K562 (cell line): ENCODE results near the gene HOXA11. TPM values are rescaled to one million over a fixed set of nuclear protein-coding genes. Genes with fewer than 3 reads are reported as not detected.

Source experiments
- ATAC-seq: fragments of 200-7000 bp; cut with Tn5 transposase; 3 replicates; pipeline ENCODE4 v1.9.1; 2020; ENCODE audit warnings: moderate library complexity
- BruUV-seq: library from RNA; stranded (reverse); fragments of 400-500 nt; replicated peaks from 2 replicates; lab custom pipeline; 2021; lab: Mats Ljungman, UMichigan
- CTCF ChIA-PET: fragments of 300-600 bp; formaldehyde crosslinking; extraction: SDS; loops from one replicate; lab custom pipeline; 2021; ENCODE audit warnings: low intra/inter-chr PET ratio; lab: Yijun Ruan, JAX
- POLR2A ChIA-PET: fragments of 300-600, 350-650 bp; sonication (Branson Sonifier 250); formaldehyde crosslinking; extraction: SDS; loops from one replicate; lab custom pipeline; 2021; ENCODE audit warnings: antibody characterized with exemption, inconsistent platforms; lab: Yijun Ruan, JAX
- DNase-seq, 4 experiments: peaks; one replicate each; pipeline versions ENCODE4 v3.0.0 to v3.0.0-alpha.2; 2011 to 2018; ENCODE audit warnings: low spot score in 3 of 4, mixed read lengths in 3 of 4; ENCODE audit errors: extremely low read depth in 1 of 4
- FAIRE-seq: peaks from 2 replicates; lab custom pipeline; 2011; peaks lifted over from hg19 to GRCh38; lab: Jason Lieb, UNC
- H2AFZ ChIP-seq: 2 replicates; pipeline ENCODE4 v1.6.0; 2011; ENCODE audit warnings: low read depth, low read length, control low read depth, inconsistent platforms
- H3K27ac ChIP-seq: fragments of 200-600 bp; 3 replicates; pipeline ENCODE4 v1.8.0; 2011; ENCODE audit warnings: low read depth, mild to moderate bottlenecking, control low read depth, inconsistent platforms, low read length, moderate library complexity, mixed read lengths; ENCODE audit errors: extremely low read depth
- H3K27me3 ChIP-seq, 2 experiments: fragments of 300-600 bp in 1 of 2; 2 replicates in 1 of 2; 3 replicates in 1 of 2; pipeline versions ENCODE4 v1.6.0 to v1.8.0; 2011; ENCODE audit warnings: inconsistent platforms in 2 of 2, low read length in 2 of 2, mild to moderate bottlenecking in 1 of 2, mixed read lengths in 1 of 2, moderate library complexity in 1 of 2; ENCODE audit not compliant: control insufficient read depth in 2 of 2, insufficient read depth in 2 of 2
- H3K36me3 ChIP-seq: fragments of 300-600 bp; 3 replicates; pipeline ENCODE4 v1.8.0; 2011; ENCODE audit warnings: mild to moderate bottlenecking, low read length, inconsistent platforms; ENCODE audit not compliant: control insufficient read depth, insufficient read depth
- H3K4me1 ChIP-seq, 2 experiments: fragments of 200-600 bp in 1 of 2; replicated peaks in 1 of 2; 2 replicates in 1 of 2; 3 replicates in 1 of 2; pipeline versions ENCODE4 v1.5.1 to v1.8.0; 2011; ENCODE audit warnings: inconsistent platforms in 2 of 2, low read length in 2 of 2, mild to moderate bottlenecking in 1 of 2, mixed read lengths in 1 of 2, moderate library complexity in 1 of 2; ENCODE audit not compliant: control insufficient read depth in 2 of 2, insufficient read depth in 2 of 2
- H3K4me2 ChIP-seq: 2 replicates; pipeline ENCODE4 v1.6.1; 2011; ENCODE audit warnings: low read length, control low read depth, inconsistent platforms, mixed read lengths; ENCODE audit not compliant: insufficient read depth
- H3K4me3 ChIP-seq: fragments of 200-600 bp; sonication (generic), shearing (Covaris generic); 2 replicates; pipeline ENCODE4 v1.5.1; 2016; ENCODE audit warnings: control low read depth, inconsistent platforms
- H3K79me2 ChIP-seq: fragments of 200-600 bp; 3 replicates; pipeline ENCODE4 v1.8.0; 2011; ENCODE audit warnings: low read length, inconsistent platforms; ENCODE audit not compliant: control insufficient read depth, insufficient read depth
- H3K9ac ChIP-seq, 2 experiments: 2 replicates each; pipeline versions ENCODE4 v1.6.0 to v1.6.1; 2011; ENCODE audit warnings: low read depth in 2 of 2, low read length in 2 of 2, control low read depth in 1 of 2, inconsistent platforms in 1 of 2, mild to moderate bottlenecking in 1 of 2, mixed read lengths in 1 of 2; ENCODE audit not compliant: insufficient read depth in 1 of 2
- H3K9me1 ChIP-seq: one replicate; pipeline ENCODE4 v1.6.0; 2011; ENCODE audit warnings: inconsistent platforms, mild to moderate bottlenecking, low read length, moderate library complexity; ENCODE audit not compliant: control insufficient read depth, insufficient read depth
- H3K9me3 ChIP-seq: replicated peaks from 2 replicates; pipeline ENCODE4 v1.5.1; 2011; ENCODE audit warnings: low read depth, low read length, inconsistent platforms; ENCODE audit not compliant: control insufficient read depth, insufficient read depth
- H4K20me1 ChIP-seq: replicated peaks from 2 replicates; pipeline ENCODE4 v1.6.1; 2011; ENCODE audit warnings: low read length, inconsistent platforms, mixed read lengths; ENCODE audit not compliant: control insufficient read depth, insufficient read depth
- CBFA2T3 ChIP-seq: fragments of 450-650 bp; IDR thresholded peaks from 2 replicates; pipeline ENCODE4 v1.6.1; 2017
- EZH2 ChIP-seq: IDR thresholded peaks from 2 replicates; pipeline ENCODE4 v1.6.1; 2012; ENCODE audit warnings: low read depth, mild to moderate bottlenecking, inconsistent platforms, low read length, borderline replicate concordance
- HNRNPUL1 ChIP-seq: fragments of 200-400 bp; formaldehyde crosslinking; IDR thresholded peaks from 2 replicates; pipeline ENCODE4 v1.6.1; 2017; ENCODE audit warnings: low read length
- MAFG ChIP-seq: fragments of 450-650 bp; conservative IDR thresholded peaks from 2 replicates; pipeline ENCODE4 v1.6.1; 2016; ENCODE audit warnings: missing genetic modification characterization, missing compliant biosample characterization
- RHOXF2B ChIP-seq: fragments of 250-450 bp; sonication (Bioruptor Pico); conservative IDR thresholded peaks from 2 replicates; pipeline ENCODE4 v1.5.1; 2021
- TAF9B ChIP-seq: fragments of 450-650 bp; IDR thresholded peaks from 2 replicates; pipeline ENCODE4 v1.6.1; 2018; ENCODE audit warnings: mild to moderate bottlenecking; ENCODE audit not compliant: partially characterized antibody
- TARDBP ChIP-seq: fragments of 450-650 bp; IDR thresholded peaks from 2 replicates; pipeline ENCODE4 v1.6.1; 2016
- TGIF2 ChIP-seq: sonication (generic); formaldehyde crosslinking; IDR thresholded peaks from 2 replicates; pipeline ENCODE4 v1.8.1; 2022; ENCODE audit warnings: mild to moderate bottlenecking, missing genetic modification reagents, moderate library complexity
- WGBS: fragments of 100-300 bp; shearing (Covaris generic); methylation state at CpG from one replicate; pipeline ENCODE4 v1.1.6; 2016; ENCODE audit warnings: low coverage, mixed read lengths; ENCODE audit not compliant: insufficient coverage; ENCODE audit errors: missing lambda C conversion rate; 5-methylcytosine and 5-hydroxymethylcytosine counted together
- in situ Hi-C: fragments of 300-500 bp; cut with MboI; formaldehyde crosslinking; loops from 4 replicates; pipeline ENCODE4 v1.15.0; 2018; ENCODE audit warnings: inconsistent platforms, mixed read lengths
- intact Hi-C: fragments of 100-400 bp; cut with micrococcal nuclease; formaldehyde crosslinking; loops from 2 replicates; pipeline ENCODE4 v1.14.2; 2022
- polyA plus RNA-seq, 8 experiments: library from polyadenylated mRNA; depleted of rRNA in 4 of 8; stranded (reverse) in 5 of 8; unstranded in 3 of 8; fragments of >200 nt; fragmentation: Nextera tagmentation in 2 of 8; fragmentation: Illumina TruSeq in 1 of 8; extraction: Ambion mirVana in 2 of 8; extraction: Trizol in 1 of 8; gene quantifications; 2 replicates each; pipeline versions ENCODE4 v1.2.1 to v1.2.3, GENCODE V29; 2011 to 2014; ENCODE audit warnings: inconsistent platforms in 1 of 8, missing spikeins in 1 of 8
- total RNA-seq, 7 experiments: library from RNA; depleted of rRNA in 6 of 7; stranded (reverse); fragments of >200 nt in 6 of 7; fragmentation: Illumina TruSeq in 2 of 7; extraction: Trizol in 2 of 7; gene quantifications; 2 replicates each; pipeline versions ENCODE4 v1.2.1 to v1.2.3, GENCODE V29; 2011 to 2021; ENCODE audit warnings: low replicate concordance in 1 of 7
- TF ChIP-seq, protein P1 (sequence below): fragments of 250-450 bp; sonication (Bioruptor Pico); IDR thresholded peaks from 2 replicates; pipeline ENCODE4 v1.5.1; 2021; ENCODE audit warnings: mild to moderate bottlenecking
- TF ChIP-seq, protein P2 (sequence below): fragments of 250-450 bp; sonication (Bioruptor Pico); IDR thresholded peaks from 2 replicates; pipeline ENCODE4 v1.5.0; 2020; ENCODE audit warnings: mild to moderate bottlenecking

HOXA11 gene
- total and polyA plus RNA-seq, 9 of the 15 experiments (the other 6 are each of a cell fraction or from before 2014, with no cell fraction given), result not detected

DNA sequence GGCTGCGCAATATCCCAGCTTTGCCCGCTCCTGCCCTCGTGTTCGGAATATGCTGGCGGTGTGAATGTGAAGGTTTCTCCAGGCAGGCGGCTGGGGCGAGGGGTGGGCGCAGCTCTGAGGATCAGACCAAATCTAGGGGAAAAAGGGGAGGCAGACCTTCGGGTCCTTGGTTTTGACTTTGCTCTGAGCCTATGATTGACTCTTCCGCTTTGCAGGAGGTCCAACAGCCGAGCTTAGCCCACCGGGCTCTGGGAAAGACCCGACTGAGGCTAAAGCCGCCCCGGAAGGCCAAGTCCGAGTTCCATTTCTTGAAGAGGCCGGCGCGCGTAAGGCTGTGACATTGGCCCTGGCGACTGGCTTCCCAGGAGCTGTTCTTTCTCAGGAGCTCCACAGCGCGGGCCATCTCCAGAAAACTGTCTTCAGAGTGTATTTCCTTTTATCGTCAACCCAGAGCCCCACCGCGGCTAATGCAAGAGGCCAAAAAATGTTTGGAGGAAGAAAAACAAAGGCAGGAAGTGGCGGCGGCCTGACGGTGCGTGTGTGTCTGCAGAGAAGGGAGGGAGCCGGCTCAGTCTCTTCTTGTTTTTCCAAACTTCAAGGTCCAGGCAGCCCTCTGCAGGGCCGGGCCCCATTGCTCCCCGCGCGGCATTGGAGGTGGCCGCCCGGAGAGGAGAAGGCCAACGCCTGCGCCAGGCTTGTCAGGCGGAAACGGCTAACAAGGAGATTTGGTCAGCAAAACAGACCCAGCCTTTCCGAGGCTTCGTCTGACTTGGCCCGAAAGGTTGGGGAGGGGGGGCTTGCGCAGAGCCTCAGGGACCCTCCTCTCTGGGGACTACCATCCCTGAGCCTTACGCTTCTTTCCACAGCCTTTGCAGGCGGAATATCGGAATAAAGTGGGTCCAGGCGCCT lies 3.6 kb upstream of the HOXA11 start:
- Histone ChIP-seq H3K27me3 (peaks cover 49 to 81% of the 10 kb centered on the region in 2 experiments), H3K4me2 (no peak overlapping the region), H3K9me1 (no peaks in the 10 kb centered on the region), H4K20me1 (no peaks in the 10 kb centered on the region), H3K27ac (no peak overlapping the region), H3K36me3 (no peaks in the 10 kb centered on the region), H3K9ac (no peak overlapping the region), H3K4me1 (peaks cover 0 to 30% of the 10 kb centered on the region in 2 experiments; a peak in 2 of 5 replicates), H2AFZ (no peak overlapping the region), H3K79me2 (no peaks in the 10 kb centered on the region), H3K9me3 (no peaks in the 10 kb centered on the region), H3K4me3 (no peak overlapping the region)
- FAIRE-seq (no peak), ATAC-seq (no peak), DNase-seq (no peak)
- WGBS, result 12% methylated on average over 43 of the region's 49 CpGs
- no TSS peak for BruUV-seq
- ChIA-PET CTCF (no interaction called here), POLR2A (interaction anchor here (0.6 to 2.4 kb wide), 2 partner anchors 7 to 14 kb away, joined by 3 to 6 read pairs; no protein-coding TSS in a partner anchor)
- intact Hi-C loops (no loop called here), in situ Hi-C loops (no loop called here)
- TF ChIP-seq RHOXF2B (CRISPR knock-in tag) (no peak), TGIF2 (CRISPR knock-in tag) (no peak), HNRNPUL1 (no peak), TARDBP (no peak), MAFG (no peak), EZH2 (no peak), CBFA2T3 (no peak), TAF9B (no peak)
- TF ChIP-seq, protein P1, sequence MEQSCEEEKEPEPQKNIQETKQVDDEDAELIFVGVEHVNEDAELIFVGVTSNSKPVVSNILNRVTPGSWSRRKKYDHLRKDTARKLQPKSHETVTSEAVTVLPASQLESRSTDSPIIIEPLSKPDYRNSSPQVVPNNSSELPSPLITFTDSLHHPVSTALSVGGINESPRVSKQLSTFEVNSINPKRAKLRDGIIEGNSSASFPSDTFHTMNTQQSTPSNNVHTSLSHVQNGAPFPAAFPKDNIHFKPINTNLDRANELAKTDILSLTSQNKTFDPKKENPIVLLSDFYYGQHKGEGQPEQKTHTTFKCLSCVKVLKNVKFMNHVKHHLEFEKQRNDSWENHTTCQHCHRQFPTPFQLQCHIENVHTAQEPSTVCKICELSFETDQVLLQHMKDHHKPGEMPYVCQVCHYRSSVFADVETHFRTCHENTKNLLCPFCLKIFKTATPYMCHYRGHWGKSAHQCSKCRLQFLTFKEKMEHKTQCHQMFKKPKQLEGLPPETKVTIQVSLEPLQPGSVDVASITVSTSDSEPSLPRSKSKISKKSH (CRISPR knock-in tag), result no peak
- TF ChIP-seq, protein P2, sequence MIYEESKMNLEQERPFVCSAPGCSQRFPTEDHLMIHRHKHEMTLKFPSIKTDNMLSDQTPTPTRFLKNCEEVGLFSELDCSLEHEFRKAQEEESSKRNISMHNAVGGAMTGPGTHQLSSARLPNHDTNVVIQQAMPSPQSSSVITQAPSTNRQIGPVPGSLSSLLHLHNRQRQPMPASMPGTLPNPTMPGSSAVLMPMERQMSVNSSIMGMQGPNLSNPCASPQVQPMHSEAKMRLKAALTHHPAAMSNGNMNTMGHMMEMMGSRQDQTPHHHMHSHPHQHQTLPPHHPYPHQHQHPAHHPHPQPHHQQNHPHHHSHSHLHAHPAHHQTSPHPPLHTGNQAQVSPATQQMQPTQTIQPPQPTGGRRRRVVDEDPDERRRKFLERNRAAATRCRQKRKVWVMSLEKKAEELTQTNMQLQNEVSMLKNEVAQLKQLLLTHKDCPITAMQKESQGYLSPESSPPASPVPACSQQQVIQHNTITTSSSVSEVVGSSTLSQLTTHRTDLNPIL (CRISPR knock-in tag), result no peak
